GM21529 (cell line): ENCODE data around the gene EXT2.

Experiments used
- ATAC-seq: cut with Tn5 transposase; IDR thresholded peaks from one replicate; pipeline ENCODE4 v1.9.1; 2021; ENCODE audit not compliant: unreplicated experiment

The EXT2 gene

GRCh38 chr11:44162662-44163061 lies 67.2 kb downstream of the EXT2 start:
- ATAC-seq = no peak

DNA sequence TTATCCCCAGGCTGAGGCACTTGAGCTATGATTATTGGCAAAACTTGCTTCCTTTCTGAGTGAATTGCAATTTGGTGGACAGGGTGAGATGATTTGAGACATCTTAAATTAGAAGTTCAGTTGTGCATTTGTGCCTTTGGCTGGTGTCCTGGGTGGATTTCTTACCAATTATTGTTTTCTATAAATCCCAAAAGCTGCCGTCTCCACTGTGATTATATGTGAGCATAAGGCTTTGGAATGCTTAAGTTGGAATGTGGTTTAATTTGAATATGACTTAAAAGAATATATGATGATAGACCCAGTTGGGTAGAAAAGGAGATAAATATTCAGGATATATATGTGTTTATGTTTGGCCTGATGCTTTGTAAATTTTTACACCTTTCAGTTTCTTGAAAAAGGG lies 70.0 kb downstream of the EXT2 start:
- ATAC-seq = no peak

GRCh38 chr11:44167046-44167445 lies 71.6 kb downstream of the EXT2 start:
- ATAC-seq = no peak

- ATAC-seq = no peak
These were observed 76.0 kb downstream of the EXT2 start for GRCh38 chr11:44171518-44171917.

DNA sequence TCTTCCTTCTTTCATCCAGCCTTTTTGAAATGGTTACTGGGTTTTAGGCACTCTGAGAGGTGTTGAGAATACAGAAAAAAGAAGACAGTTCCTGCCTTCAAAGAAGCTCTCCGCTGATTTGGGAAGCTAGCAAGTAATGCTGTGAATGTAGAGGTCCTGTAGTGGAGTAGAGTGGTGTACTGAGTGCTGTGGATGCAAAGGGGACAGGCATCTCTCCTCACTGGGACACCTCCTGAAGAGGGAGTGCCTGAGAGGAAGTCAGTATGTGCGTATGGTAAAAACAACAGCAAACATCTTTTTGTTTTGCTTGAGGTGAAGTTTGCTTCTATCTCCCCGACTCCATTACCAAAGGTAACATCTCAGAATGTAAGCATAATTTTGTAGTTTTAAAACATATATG lies 77.5 kb downstream of the EXT2 start:
- ATAC-seq = no peak

DNA sequence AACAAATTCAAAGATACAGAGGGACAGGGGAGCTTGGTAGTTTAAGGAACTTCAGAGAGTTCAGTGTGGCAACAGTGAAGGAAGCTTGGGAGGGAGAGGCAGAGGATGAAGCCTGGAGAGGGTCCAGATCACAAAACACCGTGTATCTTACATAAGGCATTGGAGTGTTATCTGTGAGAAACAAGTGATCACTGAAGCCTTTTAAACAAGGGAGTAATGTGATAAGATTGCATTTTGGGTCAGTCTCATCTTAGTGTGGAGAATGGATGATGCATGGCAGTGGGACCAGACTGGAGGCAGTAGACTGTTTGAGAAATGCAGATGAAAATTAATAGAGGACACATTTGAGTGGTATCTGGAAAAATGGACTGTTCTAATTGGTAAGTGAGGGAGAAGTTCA lies 79.4 kb downstream of the EXT2 start:
- no peak for ATAC-seq

- no peak for ATAC-seq
These were observed 81.2 kb downstream of the EXT2 start for GRCh38 chr11:44176546-44177213.

- ATAC-seq = no peak
These were observed 82.4 kb downstream of the EXT2 start for GRCh38 chr11:44177905-44178304.

DNA sequence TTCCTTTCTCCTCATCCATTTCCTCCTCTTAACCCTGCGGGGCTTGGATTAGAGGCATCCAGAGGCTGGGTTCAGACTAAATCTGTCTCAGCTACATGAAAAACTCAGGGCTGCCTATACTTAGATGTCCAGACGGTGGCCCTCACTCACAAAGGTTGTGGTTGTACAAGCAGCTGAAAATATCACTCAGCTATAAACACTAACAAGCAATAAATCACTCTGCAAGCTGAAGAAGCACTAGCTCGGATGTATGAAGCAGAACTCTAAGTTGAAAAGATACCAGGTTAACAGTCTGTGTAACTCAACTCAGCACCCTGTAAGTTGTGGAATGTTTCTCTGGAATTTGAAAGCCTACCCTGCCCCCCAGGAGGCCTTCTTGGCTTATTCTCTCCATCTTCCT lies 82.9 kb downstream of the EXT2 start:
- no peak for ATAC-seq

GRCh38 chr11:44179173-44179572 lies 83.7 kb downstream of the EXT2 start:
- no peak for ATAC-seq

GRCh38 chr11:44180107-44180506 lies 84.6 kb downstream of the EXT2 start:
- no peak for ATAC-seq

- ATAC-seq = no peak
These were observed 90.0 kb downstream of the EXT2 start for GRCh38 chr11:44185522-44185921.

- no peak for ATAC-seq
These were observed 90.9 kb downstream of the EXT2 start for GRCh38 chr11:44186321-44186930.

- no peak for ATAC-seq
These were observed 93.2 kb downstream of the EXT2 start for GRCh38 chr11:44188643-44189042.

DNA sequence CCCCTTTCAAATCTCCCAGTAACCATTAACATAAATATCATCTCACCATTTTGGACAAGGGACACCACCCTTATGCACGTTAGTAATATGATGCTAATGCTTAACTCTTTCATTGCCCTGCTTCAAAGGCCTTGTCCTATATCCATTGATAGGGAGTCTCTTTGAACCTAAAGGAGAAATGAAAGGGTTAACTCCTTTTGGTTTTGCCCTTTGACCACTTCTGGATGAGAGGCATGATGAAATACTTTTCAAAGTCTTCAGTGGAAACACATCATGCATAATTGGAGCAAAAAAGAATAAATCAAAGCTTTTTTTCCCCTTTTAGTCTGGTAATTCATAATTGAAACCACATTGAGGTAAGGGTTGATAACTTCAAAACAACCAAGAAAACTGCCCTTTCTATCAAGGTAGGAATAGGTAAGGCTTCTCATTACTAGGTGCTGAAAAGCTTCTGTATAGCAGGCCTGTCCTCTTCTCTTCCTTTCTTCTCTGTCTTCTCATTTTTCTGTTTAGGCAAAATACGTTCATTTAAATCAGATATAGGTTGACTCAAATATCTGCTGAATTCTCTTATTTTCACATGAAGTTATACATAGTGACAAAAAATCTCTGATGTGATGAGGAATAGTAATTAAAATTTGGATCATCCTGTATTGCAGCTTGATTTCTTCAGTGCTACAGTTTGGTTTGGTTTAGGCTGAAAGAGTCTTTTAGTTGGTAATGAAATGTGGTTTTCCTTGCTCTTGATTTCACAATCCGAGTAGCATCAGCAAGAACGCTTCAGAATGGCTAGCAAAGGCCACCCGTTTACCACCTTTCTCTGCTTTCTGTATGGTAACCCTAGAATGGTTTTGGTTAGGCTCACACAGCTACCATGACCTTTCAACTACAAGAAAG lies 94.8 kb downstream of the EXT2 start:
- ATAC-seq = no peak

GRCh38 chr11:44190883-44191230 lies 95.4 kb downstream of the EXT2 start:
- no peak for ATAC-seq

DNA sequence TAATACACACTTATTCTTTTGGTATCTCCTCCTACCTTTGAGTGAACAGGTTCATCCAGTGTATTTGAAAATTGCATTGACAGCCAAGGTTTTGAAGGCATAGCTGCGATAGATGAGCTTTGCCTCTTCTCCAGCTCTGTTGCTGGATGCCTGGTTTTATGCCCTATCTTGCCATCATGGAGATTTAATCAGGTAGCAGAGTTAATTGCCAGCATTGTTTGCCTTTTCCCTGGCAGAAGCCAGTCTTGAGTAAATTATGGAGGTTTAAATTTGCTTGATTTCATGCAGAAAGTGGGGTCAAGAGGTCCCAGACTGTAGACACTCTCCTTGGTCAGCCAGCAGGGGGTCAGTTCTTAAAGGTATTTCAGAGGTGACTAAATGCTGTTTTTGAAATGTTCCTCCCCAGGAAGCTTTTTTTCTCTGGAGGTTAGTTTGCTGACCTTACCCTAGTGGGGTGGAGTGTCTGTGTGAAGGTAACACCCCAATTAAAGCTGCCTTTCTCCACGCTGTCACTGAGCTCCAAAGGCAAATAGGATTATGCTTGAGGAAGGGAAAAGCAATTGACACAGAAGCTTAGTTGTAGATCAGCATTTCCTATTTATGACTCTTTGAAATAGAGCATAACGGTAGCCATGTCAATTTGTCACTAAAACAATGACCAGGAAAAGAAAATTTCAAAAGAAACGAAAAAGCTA lies 96.0 kb downstream of the EXT2 start:
- no peak for ATAC-seq

- no peak for ATAC-seq
These were observed 96.5 kb downstream of the EXT2 start for GRCh38 chr11:44192017-44192385.

GRCh38 chr11:44192462-44193100 lies 97.1 kb downstream of the EXT2 start:
- ATAC-seq = no peak

GRCh38 chr11:44193856-44194255 lies 98.4 kb downstream of the EXT2 start:
- no peak for ATAC-seq

DNA sequence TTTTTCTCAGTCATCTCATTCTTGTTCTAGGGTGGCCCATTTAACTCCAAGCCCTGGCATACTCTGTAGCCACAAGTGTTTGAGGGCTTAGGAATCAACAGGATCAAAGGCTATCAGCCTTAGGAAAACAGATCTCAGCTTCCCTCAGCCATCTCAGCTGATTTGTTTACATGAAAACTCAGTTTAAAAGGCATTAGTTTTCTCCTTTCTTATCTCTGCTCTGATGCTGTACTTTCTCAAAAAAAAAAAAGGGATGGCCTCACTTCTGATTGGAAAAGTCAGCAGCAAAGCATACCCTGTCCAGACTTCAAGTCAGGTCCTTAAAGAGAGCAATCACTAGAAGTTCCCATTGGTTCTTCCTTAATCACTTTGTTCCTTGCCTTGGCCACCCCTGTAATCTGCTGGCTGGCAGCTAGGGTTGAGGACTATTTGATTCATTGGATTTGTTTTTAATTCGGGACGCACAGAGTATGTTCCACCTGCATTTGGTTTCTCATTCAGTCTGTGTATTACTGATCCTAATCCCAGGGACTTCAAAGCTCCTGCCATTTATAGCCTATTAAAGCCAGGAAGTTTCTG lies 102.8 kb downstream of the EXT2 start:
- ATAC-seq = no peak
